IMR-90 (cell line): ENCODE results near the gene ABL1. TPM values are rescaled to one million over a fixed set of nuclear protein-coding genes. Genes with fewer than 3 reads are reported as not detected.

Source experiments
- ATAC-seq: fragments of 200-7000 bp; cut with Tn5 transposase; 2 replicates; pipeline ENCODE4 v1.9.1; 2020; ENCODE audit warnings: low read depth, mild to moderate bottlenecking, moderate library complexity
- BruUV-seq: library from RNA; stranded (reverse); fragments of 400-500 nt; replicated peaks from 2 replicates; lab custom pipeline; 2021; lab: Mats Ljungman, UMichigan
- CTCF ChIA-PET: fragments of 300-600 bp; formaldehyde crosslinking; extraction: SDS; loops from one replicate; lab custom pipeline; 2021; ENCODE audit warnings: antibody characterized with exemption; lab: Yijun Ruan, JAX
- POLR2A ChIA-PET: fragments of 300-600 bp; sonication (Branson Sonifier 250); formaldehyde crosslinking; loops from one replicate; lab custom pipeline; 2022; ENCODE audit warnings: antibody characterized with exemption; ENCODE audit not compliant: unreplicated experiment; lab: Charles Lee
- DNase-seq: peaks from one replicate; pipeline ENCODE4 v3.0.0; 2013
- H2AFZ ChIP-seq: replicated peaks from 2 replicates; pipeline ENCODE3; 2013; ENCODE audit warnings: low read length, mild to moderate bottlenecking; ENCODE audit not compliant: poor library complexity
- H2AK5ac ChIP-seq: 2 replicates; pipeline ENCODE4 v1.6.1; 2013; ENCODE audit warnings: low read depth, low read length, inconsistent platforms
- H2AK9ac ChIP-seq: replicated peaks from 2 replicates; pipeline ENCODE3; 2013; ENCODE audit warnings: mild to moderate bottlenecking, low read depth, low read length, moderate library complexity; ENCODE audit not compliant: poor library complexity
- H2BK120ac ChIP-seq: 2 replicates; pipeline ENCODE4 v1.6.1; 2013; ENCODE audit warnings: low read depth, low read length, inconsistent platforms
- H2BK15ac ChIP-seq: 3 replicates; pipeline ENCODE4 v1.6.1; 2013; ENCODE audit warnings: low read depth, low read length, inconsistent platforms
- H2BK20ac ChIP-seq: 2 replicates; pipeline ENCODE4 v1.6.1; 2013; ENCODE audit warnings: low read depth, mild to moderate bottlenecking, inconsistent platforms, low read length, moderate library complexity
- H2BK5ac ChIP-seq: 2 replicates; pipeline ENCODE4 v1.6.1; 2013; ENCODE audit warnings: mild to moderate bottlenecking, low read depth, low read length, inconsistent platforms; ENCODE audit not compliant: poor library complexity, severe bottlenecking
- H3K14ac ChIP-seq: replicated peaks from 2 replicates; pipeline ENCODE4 v1.6.1; 2013; ENCODE audit warnings: low read depth, low read length, inconsistent platforms
- H3K18ac ChIP-seq: 2 replicates; pipeline ENCODE4 v1.6.1; 2013; ENCODE audit warnings: low read depth, low read length, control low read depth
- H3K23ac ChIP-seq: 2 replicates; pipeline ENCODE4 v1.6.1; 2013; ENCODE audit warnings: low read depth, low read length, inconsistent platforms
- H3K27ac ChIP-seq: 2 replicates; pipeline ENCODE4 v1.5.1; 2013; ENCODE audit warnings: mild to moderate bottlenecking, control low read depth, low read length; ENCODE audit not compliant: insufficient read depth
- H3K27me3 ChIP-seq: 2 replicates; pipeline ENCODE4 v1.6.1; 2013; ENCODE audit warnings: low read length; ENCODE audit not compliant: control insufficient read depth, insufficient read depth
- H3K36me3 ChIP-seq: 2 replicates; pipeline ENCODE4 v1.6.1; 2013; ENCODE audit warnings: low read length, mixed read lengths; ENCODE audit not compliant: control insufficient read depth, insufficient read depth
- H3K4ac ChIP-seq: 2 replicates; pipeline ENCODE4 v1.6.1; 2013; ENCODE audit warnings: low read depth, low read length, inconsistent platforms
- H3K4me1 ChIP-seq: 2 replicates; pipeline ENCODE4 v1.6.1; 2013; ENCODE audit warnings: low read length, mixed read lengths; ENCODE audit not compliant: control insufficient read depth, insufficient read depth
- H3K4me2 ChIP-seq: 2 replicates; pipeline ENCODE4 v1.6.1; 2013; ENCODE audit warnings: low read depth, mild to moderate bottlenecking, control low read depth, low read length, moderate library complexity
- H3K4me3 ChIP-seq: 2 replicates; pipeline ENCODE4 v1.5.1; 2013; ENCODE audit warnings: low read depth, mild to moderate bottlenecking, control low read depth, low read length, moderate library complexity; ENCODE audit not compliant: insufficient read depth
- H3K56ac ChIP-seq: 2 replicates; pipeline ENCODE4 v1.6.1; 2013; ENCODE audit warnings: low read length, inconsistent platforms; ENCODE audit not compliant: insufficient read depth; ENCODE audit errors: extremely low read depth
- H3K79me1 ChIP-seq, 2 experiments: 2 replicates each; pipeline ENCODE4 v1.6.1; 2013; ENCODE audit warnings: low read length in 2 of 2, inconsistent platforms in 1 of 2, low read depth in 1 of 2
- H3K9ac ChIP-seq: 2 replicates; pipeline ENCODE4 v1.6.1; 2013; ENCODE audit warnings: low read depth, low read length, control low read depth
- H3K9me1 ChIP-seq: 2 replicates; pipeline ENCODE4 v1.6.1; 2013; ENCODE audit warnings: low read length, inconsistent platforms; ENCODE audit not compliant: insufficient read depth
- H3K9me3 ChIP-seq: 2 replicates; pipeline ENCODE4 v1.6.1; 2013; ENCODE audit warnings: low read length; ENCODE audit not compliant: control insufficient read depth, insufficient read depth
- H4K20me1 ChIP-seq: 2 replicates; pipeline ENCODE4 v1.6.1; 2013; ENCODE audit warnings: low read length, inconsistent platforms; ENCODE audit not compliant: insufficient read depth
- H4K5ac ChIP-seq: 2 replicates; pipeline ENCODE4 v1.6.1; 2013; ENCODE audit warnings: mild to moderate bottlenecking, low read depth, low read length, control low read depth
- H4K8ac ChIP-seq, 2 experiments: 2 replicates each; pipeline ENCODE4 v1.6.1; 2013; ENCODE audit warnings: low read depth in 2 of 2, low read length in 2 of 2, control low read depth in 1 of 2, inconsistent platforms in 1 of 2
- H4K91ac ChIP-seq: 2 replicates; pipeline ENCODE4 v1.6.1; 2013; ENCODE audit warnings: low read depth, low read length, inconsistent platforms; ENCODE audit not compliant: insufficient read depth
- RAD21 ChIP-seq: IDR thresholded peaks from 2 replicates; pipeline ENCODE4 v1.6.1; 2012; ENCODE audit warnings: low read length, improper control_type of control experiment
- RFX5 ChIP-seq: IDR thresholded peaks from 2 replicates; pipeline ENCODE4 v1.8.0; 2012; ENCODE audit warnings: low read depth, mild to moderate bottlenecking, low read length, moderate library complexity
- SMC3 ChIP-seq: fragments of 150-350 bp; IDR thresholded peaks from 2 replicates; pipeline ENCODE4 v1.6.1; 2016; ENCODE audit warnings: low read depth, mild to moderate bottlenecking, antibody characterized with exemption, low read length, moderate library complexity
- USF2 ChIP-seq: fragments of 150-350 bp; IDR thresholded peaks from 2 replicates; pipeline ENCODE4 v1.6.1; 2017; ENCODE audit warnings: mild to moderate bottlenecking, antibody characterized with exemption, low read length, low read depth
- WGBS, 2 experiments: methylation state at CpG; one replicate each; pipeline versions ENCODE4 v1.1.5 to v1.1.7; 2013; ENCODE audit warnings: missing lambda C conversion rate in 2 of 2; ENCODE audit not compliant: insufficient read length in 1 of 2; ENCODE audit errors: extremely low coverage in 2 of 2; 5-methylcytosine and 5-hydroxymethylcytosine counted together
- dilution Hi-C: fragments of 300-500 bp; cut with HindIII; formaldehyde crosslinking; loops from one replicate; pipeline ENCODE4 v1.14.3; 2018; ENCODE audit warnings: low sequenced_read_pairs; ENCODE audit not compliant: unreplicated experiment
- in situ Hi-C: fragments of 300-500 bp; cut with MboI; formaldehyde crosslinking; loops from 3 replicates; pipeline ENCODE4 v1.14.3; 2019; ENCODE audit warnings: low sequenced_read_pairs, inconsistent platforms, mixed read lengths
- intact Hi-C: fragments of 100-400 bp; cut with micrococcal nuclease; formaldehyde crosslinking; loops from 2 replicates; pipeline ENCODE4 v1.10.0; 2022
- polyA plus RNA-seq, 3 experiments: library from polyadenylated mRNA; depleted of rRNA; stranded (reverse); fragments of >200 nt; gene quantifications; 2 replicates each; pipeline ENCODE4 v1.2.3, GENCODE V29; 2012; ENCODE audit warnings: low replicate concordance in 1 of 3
- total RNA-seq: library from RNA; depleted of rRNA; stranded (reverse); fragments of >200 nt; gene quantifications from 2 replicates; pipeline ENCODE4 v1.2.3, GENCODE V29; 2012

Gene ABL1
- total and polyA plus RNA-seq, 2 of the 4 experiments (the other 2 are of a cell fraction), result 33.7 to 49.1 TPM

- H2BK5ac ChIP-seq, result no peak overlapping the region
- no CpG with 5 or more reads among the region's 1 CpG for WGBS, 2 experiments
- H3K4ac ChIP-seq, result no peak overlapping the region
- dilution Hi-C loops (no loop called here), intact Hi-C loops (no loop called here), in situ Hi-C loops (loop anchor here (10.0 kb wide), 1 partner anchor 55 kb away; no protein-coding TSS in a partner anchor)
- no TSS peak for BruUV-seq
- H3K4me3 ChIP-seq, result no peak overlapping the region
- TF ChIP-seq SMC3, result no peak
- no peak for TF ChIP-seq RAD21
- TF ChIP-seq USF2, result no peak
- no peak for TF ChIP-seq RFX5
- H3K27ac ChIP-seq, result no peak overlapping the region
- H2BK15ac ChIP-seq, result no peak overlapping the region
- H3K4me2 ChIP-seq, result no peak overlapping the region
- ChIA-PET CTCF (interaction anchor here (0.6 kb wide), 1 partner anchor 122 kb away, joined by 7 read pairs; no protein-coding TSS in a partner anchor), POLR2A (no interaction called here)
- H3K18ac ChIP-seq, result no peak overlapping the region
- ATAC-seq (no peak), DNase-seq (no peak)
- no peaks in the 10 kb centered on the region; the same call in 1 of the 2 replicates for H4K20me1 ChIP-seq
- no peak overlapping the region for H2AK9ac ChIP-seq
- no peak overlapping the region for H2AFZ ChIP-seq
- peaks cover 13% of the 10 kb centered on the region for H3K4me1 ChIP-seq
- H3K79me1 ChIP-seq, result peaks cover 31 to 48% of the 10 kb centered on the region in 2 experiments
- H2BK120ac ChIP-seq, result no peak overlapping the region
- H3K14ac ChIP-seq, result no peak overlapping the region
- no peaks in the 10 kb centered on the region for H3K36me3 ChIP-seq
- H4K5ac ChIP-seq, result no peak overlapping the region
- no peaks in the 10 kb centered on the region for H3K27me3 ChIP-seq
- H3K23ac ChIP-seq, result no peak overlapping the region
- no peaks in the 10 kb centered on the region for H3K9me3 ChIP-seq
- no peak overlapping the region for H4K91ac ChIP-seq
- H2AK5ac ChIP-seq, result no peak overlapping the region
- no peak overlapping the region for H2BK20ac ChIP-seq
- H3K56ac ChIP-seq, result no peak overlapping the region
- no peak overlapping the region for H4K8ac ChIP-seq
- H3K9ac ChIP-seq, result no peak overlapping the region
- H3K9me1 ChIP-seq, result peaks cover 4% of the 10 kb centered on the region; the same call in 1 of the 2 replicates
These were observed 5.3 kb upstream of the ABL1 start for GRCh38 chr9:130829762-130830161.
